NB4 (cell line): ENCODE results near the gene ADAM10.

Experiments
- CTCF ChIP-seq: IDR thresholded peaks from one replicate; pipeline ENCODE4 v1.5.1; 2012; ENCODE audit warnings: low read depth, low read length
- MAX ChIP-seq: IDR thresholded peaks from 2 replicates; pipeline ENCODE4 v1.6.1; 2011; ENCODE audit warnings: low read depth, low read length
- MYC ChIP-seq: IDR thresholded peaks from 2 replicates; pipeline ENCODE4 v1.6.1; 2011; ENCODE audit warnings: low read depth, low read length
- POLR2A ChIP-seq: IDR thresholded peaks from 2 replicates; pipeline ENCODE4 v1.6.1; 2011; ENCODE audit warnings: mild to moderate bottlenecking; ENCODE audit not compliant: insufficient read length; ENCODE audit errors: extremely low read depth

GRCh38 chr15:58738046-58738707, 11.3 kb downstream of the ADAM10 start:
- TF ChIP-seq POLR2A: no peak
- TF ChIP-seq CTCF: no peak
- no peak for TF ChIP-seq MAX
- TF ChIP-seq MYC: peak; percentile 41; the same call in 1 of the 2 replicates
